Amniotic stem cell (primary cell): ENCODE data around the gene ALKBH7.
"Not testable (repeated sequence)": the region's sequence is repeated elsewhere in the genome, so short reads cannot be mapped to it uniquely, and the experiment has no call there.

Source experiments
- DNase-seq: peaks from one replicate; lab custom pipeline; 2025; lab: John Stamatoyannopoulos, UW

Gene ALKBH7

GRCh38 chr19:6372594-6373095, at the start of gene ALKBH7:
Gene ALKBH7 (plus strand): TSS chr19:6372794. CDS start chr19:6372821, 27 bp downstream.
- peak; percentile 99 for DNase-seq

GRCh38 chr19:6324757-6325156, 47.8 kb upstream of the ALKBH7 start:
- DNase-seq = no peak

- DNase-seq = no peak
Observed at GRCh38 chr19:6325614-6326013, 47.0 kb upstream of the ALKBH7 start.

- no peak for DNase-seq
Observed at GRCh38 chr19:6326815-6327214, 45.8 kb upstream of the ALKBH7 start.

GRCh38 chr19:6333439-6333838, 39.2 kb upstream of the ALKBH7 start, which contains the start of gene ACER1:
Gene ACER1 (minus strand): TSS chr19:6333612. CDS start chr19:6333551, 61 bp downstream.
- no peak for DNase-seq

- no peak for DNase-seq
Observed at GRCh38 chr19:6334490-6335285, 37.9 kb upstream of the ALKBH7 start.

GRCh38 chr19:6340493-6341201, 31.9 kb upstream of the ALKBH7 start:
- DNase-seq = no peak

- DNase-seq = no peak
Observed at GRCh38 chr19:6343462-6343861, 29.1 kb upstream of the ALKBH7 start.

- not testable (repeated sequence) for DNase-seq
Observed at GRCh38 chr19:6349271-6349670, 23.3 kb upstream of the ALKBH7 start.

- no peak for DNase-seq
Observed at GRCh38 chr19:6350688-6351087, 21.9 kb upstream of the ALKBH7 start.

GRCh38 chr19:6352381-6353165, 20.0 kb upstream of the ALKBH7 start:
- no peak for DNase-seq

- no peak for DNase-seq
Observed at GRCh38 chr19:6354098-6354674, 18.4 kb upstream of the ALKBH7 start.

GRCh38 chr19:6355321-6356040, 17.1 kb upstream of the ALKBH7 start:
- not testable (repeated sequence) for DNase-seq

GRCh38 chr19:6357174-6357573, 15.4 kb upstream of the ALKBH7 start:
- DNase-seq = no peak

- DNase-seq = no peak
Observed at GRCh38 chr19:6358003-6358402, 14.6 kb upstream of the ALKBH7 start.

GRCh38 chr19:6359568-6360341, 12.8 kb upstream of the ALKBH7 start:
- DNase-seq = no peak

GRCh38 chr19:6360445-6360844, 12.1 kb upstream of the ALKBH7 start:
- not testable (repeated sequence) for DNase-seq

GRCh38 chr19:6360857-6361216, 11.8 kb upstream of the ALKBH7 start:
- not testable (repeated sequence) for DNase-seq

- DNase-seq = no peak
Observed at GRCh38 chr19:6362027-6362350, 10.6 kb upstream of the ALKBH7 start.

- no peak for DNase-seq
Observed at GRCh38 chr19:6362351-6362801, 10.2 kb upstream of the ALKBH7 start.

GRCh38 chr19:6364353-6364752, 8.2 kb upstream of the ALKBH7 start:
- DNase-seq = no peak
